ENCODE data around the gene NPAS2. TPM values are rescaled to one million over a fixed set of nuclear protein-coding genes. Genes with fewer than 3 reads are reported as not detected.

The NPAS2 gene
- total RNA-seq, 2 donors from 2014 or later = 33.9 to 38.3 TPM

GRCh38 chr2:100934504-100935371 lies 114.8 kb downstream of the NPAS2 start:
- no peak overlapping the region for H3K27ac ChIP-seq
- H3K27me3 ChIP-seq = no peaks in the 10 kb centered on the region
- H3K4me3 ChIP-seq = no peak overlapping the region
- no peaks in the 10 kb centered on the region for H3K9me3 ChIP-seq
- no peak for TF ChIP-seq CTCF (IDR thresholded peaks at IDR 0.05)
- no peaks in the 10 kb centered on the region for H3K36me3 ChIP-seq
- H3K9ac ChIP-seq (ENCODE audit: low read depth in 2 of 2, low read length in 2 of 2) = no peak overlapping the region
- intact Hi-C loops (cut with DNase I) = no loop called here
- no peaks in the 10 kb centered on the region for H3K4me1 ChIP-seq
- no peak for DNase-seq

- intact Hi-C loops (cut with DNase I) = no loop called here
- H3K4me1 ChIP-seq = no peaks in the 10 kb centered on the region
- TF ChIP-seq CTCF (IDR thresholded peaks at IDR 0.05) = no peak
- H3K36me3 ChIP-seq = no peaks in the 10 kb centered on the region
- H3K4me3 ChIP-seq = no peak overlapping the region
- H3K27ac ChIP-seq = no peak overlapping the region
- no peaks in the 10 kb centered on the region for H3K9me3 ChIP-seq
- no peak for DNase-seq
- H3K27me3 ChIP-seq = no peaks in the 10 kb centered on the region
- H3K9ac ChIP-seq (ENCODE audit: low read depth in 2 of 2, low read length in 2 of 2) = no peak overlapping the region
Measured at GRCh38 chr2:100935372-100935752, 115.4 kb downstream of the NPAS2 start.

- DNase-seq = no peak
- H3K27ac ChIP-seq = no peak overlapping the region
- intact Hi-C loops (cut with DNase I) = no loop called here
- no peaks in the 10 kb centered on the region for H3K9me3 ChIP-seq
- no peaks in the 10 kb centered on the region for H3K27me3 ChIP-seq
- H3K4me1 ChIP-seq = no peaks in the 10 kb centered on the region
- H3K9ac ChIP-seq (ENCODE audit: low read depth in 2 of 2, low read length in 2 of 2) = no peak overlapping the region
- H3K36me3 ChIP-seq = no peaks in the 10 kb centered on the region
- no peak overlapping the region for H3K4me3 ChIP-seq
- no peak for TF ChIP-seq CTCF (IDR thresholded peaks at IDR 0.05)
Measured at GRCh38 chr2:100936070-100936741, 116.3 kb downstream of the NPAS2 start.

GRCh38 chr2:100936972-100937542 lies 117.1 kb downstream of the NPAS2 start:
- no peak overlapping the region for H3K9ac ChIP-seq (ENCODE audit: low read depth in 2 of 2, low read length in 2 of 2)

More at GRCh38 chr2:100936972-100937542, 117.1 kb downstream of the NPAS2 start:
- Histone ChIP-seq H3K4me1 (no peaks in the 10 kb centered on the region), H3K9me3 (no peaks in the 10 kb centered on the region), H3K27ac (no peak overlapping the region), H3K4me3 (no peak overlapping the region), H3K27me3 (no peaks in the 10 kb centered on the region), H3K36me3 (no peaks in the 10 kb centered on the region)
- TF ChIP-seq CTCF (IDR thresholded peaks at IDR 0.05) = no peak
- DNase-seq = no peak
- intact Hi-C loops (cut with DNase I) = no loop called here
